HepG2 (cell line): ENCODE results near the gene IRF1. TPM values are rescaled to one million over a fixed set of nuclear protein-coding genes. Genes with fewer than 3 reads are reported as not detected.

Experiments used
- CEBPZ ChIP-seq: IDR thresholded peaks from 2 replicates; pipeline ENCODE4 v1.6.1; 2012; ENCODE audit warnings: low read length, improper control_type of control experiment
- MEF2D ChIP-seq: sonication (generic); formaldehyde crosslinking; IDR thresholded peaks from 2 replicates; pipeline ENCODE4 v1.5.1; 2020; ENCODE audit warnings: mild to moderate bottlenecking, missing genetic modification reagents
- NRL ChIP-seq: sonication (generic); formaldehyde crosslinking; IDR thresholded peaks from 2 replicates; pipeline ENCODE4 v1.5.0; 2020; ENCODE audit warnings: missing genetic modification reagents, mild to moderate bottlenecking, moderate library complexity, borderline replicate concordance
- PRMT3 ChIP-seq: sonication (generic); formaldehyde crosslinking; IDR thresholded peaks from 2 replicates; pipeline ENCODE4 v1.8.1; 2022; ENCODE audit warnings: low read depth, mild to moderate bottlenecking, moderate library complexity, missing genetic modification reagents, borderline replicate concordance
- RFXAP ChIP-seq: sonication (generic); formaldehyde crosslinking; IDR thresholded peaks from 2 replicates; pipeline ENCODE4 v1.4.0; 2020; ENCODE audit warnings: missing genetic modification reagents, borderline replicate concordance
- SNAPC4 ChIP-seq: sonication (generic); formaldehyde crosslinking; IDR thresholded peaks from 2 replicates; pipeline ENCODE4 v1.4.0; 2020; ENCODE audit warnings: mild to moderate bottlenecking, missing genetic modification reagents
- SUZ12 ChIP-seq: fragments of 150-350 bp; IDR thresholded peaks from 2 replicates; pipeline ENCODE4 v1.6.1; 2014; ENCODE audit warnings: low read depth, low read length
- ZBTB26 ChIP-seq: IDR thresholded peaks from 2 replicates; pipeline ENCODE4 v1.6.1; 2016; ENCODE audit warnings: missing compliant biosample characterization, missing genetic modification reagents, borderline replicate concordance
- ZBTB44 ChIP-seq: sonication (generic); formaldehyde crosslinking; IDR thresholded peaks from 2 replicates; pipeline ENCODE4 v1.4.0; 2020; ENCODE audit warnings: missing genetic modification reagents
- ZNF558 ChIP-seq: sonication (generic); formaldehyde crosslinking; IDR thresholded peaks from 2 replicates; pipeline ENCODE4 v1.9.0; 2022; ENCODE audit warnings: mild to moderate bottlenecking, missing genetic modification reagents, borderline replicate concordance
- ZNF569 ChIP-seq: sonication (generic); formaldehyde crosslinking; IDR thresholded peaks from 2 replicates; pipeline ENCODE4 v1.5.0; 2020; ENCODE audit warnings: mild to moderate bottlenecking, missing genetic modification reagents, moderate library complexity, borderline replicate concordance
- ZNF704 ChIP-seq: sonication (generic); formaldehyde crosslinking; IDR thresholded peaks from 2 replicates; pipeline ENCODE4 v1.8.1; 2023; ENCODE audit warnings: mild to moderate bottlenecking, inconsistent platforms, moderate library complexity, missing genetic modification reagents, borderline replicate concordance
- ZNF724P ChIP-seq: sonication (generic); formaldehyde crosslinking; IDR thresholded peaks from 2 replicates; pipeline ENCODE4 v1.8.0; 2022; ENCODE audit warnings: missing genetic modification reagents, borderline replicate concordance
- ZNF747 ChIP-seq: sonication (generic); formaldehyde crosslinking; IDR thresholded peaks from 2 replicates; pipeline ENCODE4 v1.8.1; 2023; ENCODE audit warnings: missing genetic modification reagents, mild to moderate bottlenecking, borderline replicate concordance
- polyA plus RNA-seq, 8 experiments: library from polyadenylated mRNA; depleted of rRNA in 3 of 8; stranded (reverse) in 7 of 8; unstranded in 1 of 8; fragments of >200 nt; fragmentation: Illumina TruSeq in 4 of 8; extraction: Trizol in 4 of 8; gene quantifications; 2 replicates each; pipeline versions ENCODE4 v1.2.1 to v1.2.3, GENCODE V29; 2011 to 2016; ENCODE audit warnings: low read depth in 4 of 8, missing spikeins in 1 of 8, mixed read lengths in 1 of 8; ENCODE audit not compliant: insufficient read depth in 1 of 8
- total RNA-seq, 5 experiments: library from RNA; depleted of rRNA; stranded (reverse); fragments of >200 nt; fragmentation: Illumina TruSeq; extraction: Trizol; gene quantifications; 2 replicates each; pipeline ENCODE4 v1.2.3, GENCODE V29; 2016; ENCODE audit warnings: low read depth in 1 of 5

IRF1 gene
- total and polyA plus RNA-seq, 2 of the 13 experiments (the other 11 are each of a cell fraction or from before 2014, with no cell fraction given): 4.1 to 8.8 TPM

GRCh38 chr5:132490484-132491367 is at the start of gene IRF1 (continued):
- TF ChIP-seq SNAPC4 (CRISPR knock-in tag) (peak; percentile 59; the same call in 1 of the 2 replicates), RFXAP (CRISPR knock-in tag) (peak; percentile 86), ZNF724P (CRISPR knock-in tag) (0 out of 2 replicates have a peak, but pooled peaks have one; percentile 48), NRL (CRISPR knock-in tag) (peak; percentile 34; the same call in 1 of the 2 replicates), MEF2D (CRISPR knock-in tag) (no peak), ZNF558 (CRISPR knock-in tag) (peak; percentile 56; the same call in 1 of the 2 replicates), ZBTB44 (CRISPR knock-in tag) (no peak; the same call in 1 of the 2 replicates), SUZ12 (no peak), ZNF569 (CRISPR knock-in tag) (no peak), ZNF704 (CRISPR knock-in tag) (no peak), ZNF747 (CRISPR knock-in tag) (peak; percentile 51; the same call in 1 of the 2 replicates), CEBPZ (no peak), ZBTB26 (CRISPR knock-in tag) (0 out of 2 replicates have a peak, but pooled peaks have one; percentile 23), PRMT3 (CRISPR knock-in tag) (0 out of 2 replicates have a peak, but pooled peaks have one; percentile 66)
